T-helper 2 cell treated with Interferon-gamma antibody and Interleukin-4, amounts not matched to agents 100 ng/mL and 5 ng/mL, for 36 hours (primary cell): ENCODE data around the gene SYCN. TPM values are rescaled to one million over a fixed set of nuclear protein-coding genes. Genes with fewer than 3 reads are reported as not detected.

ENCODE experiments used
- intact Hi-C: fragments of 100-400 bp; cut with micrococcal nuclease; formaldehyde crosslinking; loops from one replicate; pipeline ENCODE4 v1.15.1; 2023
- total RNA-seq: library from RNA; stranded (reverse); gene quantifications from 2 replicates; pipeline ENCODE4 v1.2.3, GENCODE V29; 2022

Gene SYCN
- total RNA-seq, 1 donor from 2014 or later, result not detected

GRCh38 chr19:39155741-39156140 lies 48.3 kb downstream of the SYCN start:
- intact Hi-C loops, result no loop called here

GRCh38 chr19:39155114-39155700 lies 48.9 kb downstream of the SYCN start:
- intact Hi-C loops, result no loop called here

GRCh38 chr19:39154629-39155100 lies 49.4 kb downstream of the SYCN start:
- intact Hi-C loops, result no loop called here

DNA sequence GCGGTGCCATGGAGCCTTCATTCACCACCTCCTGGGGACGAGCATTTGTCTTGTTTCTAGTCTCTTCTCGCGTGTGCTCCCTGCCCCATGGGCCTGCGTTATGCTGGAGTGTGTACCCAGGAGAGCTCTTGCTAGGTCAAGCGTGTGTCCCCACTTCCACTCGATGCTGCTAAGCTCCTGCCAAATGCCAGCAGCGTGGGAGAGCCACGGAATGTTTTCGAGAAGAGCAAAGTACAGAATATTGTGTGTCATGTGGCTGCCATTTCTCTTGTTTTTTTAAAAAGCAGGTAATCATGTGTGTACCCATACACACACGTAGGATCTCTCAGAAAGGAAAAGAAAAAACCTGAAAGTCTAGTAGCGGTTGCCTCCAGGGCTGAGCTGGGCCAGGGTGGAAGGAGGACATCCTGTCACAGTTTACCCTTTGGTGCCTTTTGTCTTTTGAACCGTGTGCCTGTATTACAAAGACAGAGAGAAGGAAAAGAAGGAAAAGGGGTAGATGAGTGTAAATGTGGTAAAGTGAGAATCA lies 49.9 kb downstream of the SYCN start:
- intact Hi-C loops, result no loop called here

Other genes with a start within 250 kb of the SYCN start
- not detected in 2 replicates for gene FBXO17, start 228.5 kb downstream of the SYCN start, total RNA-seq
- 0.27 and 0.61 TPM in 2 replicates for gene FBXO27, start 171.7 kb downstream of the SYCN start, total RNA-seq
- gene ACP7, start 119.9 kb downstream of the SYCN start, total RNA-seq, result not detected in 2 replicates
- 15.5 and 16.3 TPM in 2 replicates for gene PAK4, start 78.5 kb downstream of the SYCN start, total RNA-seq
- gene NCCRP1, start 7.3 kb downstream of the SYCN start, total RNA-seq, result not detected in 2 replicates
- gene IFNL3, start 40.7 kb upstream of the SYCN start, total RNA-seq, result not detected in 2 replicates
- not detected in 2 replicates for gene IFNL4, start 44.6 kb upstream of the SYCN start, total RNA-seq
- not detected in 2 replicates for gene IFNL2, start 64.1 kb upstream of the SYCN start, total RNA-seq
- gene IFNL1, start 92.1 kb upstream of the SYCN start, total RNA-seq, result 0.25 TPM in 1 of 2 replicates, not detected in the other
- gene LRFN1, start 116.6 kb upstream of the SYCN start, total RNA-seq, result 4.3 and 4.8 TPM in 2 replicates
- 640 and 657 TPM in 2 replicates for gene GMFG, start 131.8 kb upstream of the SYCN start, total RNA-seq
- gene SAMD4B, start 138.2 kb upstream of the SYCN start, total RNA-seq, result 45.2 and 46.1 TPM in 2 replicates
- 43.9 and 46.7 TPM in 2 replicates for gene PAF1, start 186.8 kb upstream of the SYCN start, total RNA-seq
- gene MED29, start 187.1 kb upstream of the SYCN start, total RNA-seq, result 35.3 and 35.8 TPM in 2 replicates
- 74.0 and 79.7 TPM in 2 replicates for gene ZFP36, start 202.6 kb upstream of the SYCN start, total RNA-seq
- 57.3 and 61.0 TPM in 2 replicates for gene PLEKHG2, start 208.4 kb upstream of the SYCN start, total RNA-seq
- gene RPS16, start 231.7 kb upstream of the SYCN start, total RNA-seq, result 2,392 and 2,430 TPM in 2 replicates
- gene SUPT5H, start 241.3 kb upstream of the SYCN start, total RNA-seq, result 150 and 153 TPM in 2 replicates